Fibroblast of lung (primary cell): Measurements from ENCODE around the gene PPOX. TPM values are rescaled to one million over a fixed set of nuclear protein-coding genes. Genes with fewer than 3 reads are reported as not detected.
A peak's percentile ranks its signal among the peaks of the same experiment; 100 is the strongest.

Source experiments
- DNase-seq, 2 donors: peaks; one replicate each; pipeline versions ENCODE4 v3.0.0 to v3.0.0-alpha.2; 2010; ENCODE audit warnings: low read depth in 2 of 2
- H2AFZ ChIP-seq: 2 replicates; pipeline ENCODE4 v1.5.1; 2012; ENCODE audit warnings: low read length, control low read depth, inconsistent platforms
- H3K27ac ChIP-seq: 2 replicates; pipeline ENCODE4 v1.5.1; 2011; ENCODE audit warnings: low read length, control low read depth; ENCODE audit not compliant: insufficient read depth
- H3K27me3 ChIP-seq: 2 replicates; pipeline ENCODE4 v1.5.1; 2011; ENCODE audit warnings: mild to moderate bottlenecking, low read length; ENCODE audit not compliant: control insufficient read depth, insufficient read depth
- H3K36me3 ChIP-seq: 2 replicates; pipeline ENCODE4 v1.5.1; 2011; ENCODE audit warnings: low read length; ENCODE audit not compliant: control insufficient read depth, insufficient read depth
- H3K4me1 ChIP-seq: 2 replicates; pipeline ENCODE4 v1.5.1; 2011; ENCODE audit warnings: low read length; ENCODE audit not compliant: control insufficient read depth, insufficient read depth; ENCODE audit errors: extremely low read depth
- H3K4me2 ChIP-seq: 2 replicates; pipeline ENCODE4 v1.5.1; 2011; ENCODE audit warnings: low read length, control low read depth; ENCODE audit not compliant: insufficient read depth; ENCODE audit errors: extremely low read depth
- H3K4me3 ChIP-seq, 4 experiments: fragments of 200-600 bp in 1 of 4; sonication (generic) in 1 of 4; replicated peaks in 1 of 4; 2 replicates each; pipeline ENCODE4 v1.5.1; 2011 to 2016; ENCODE audit warnings: low read length in 4 of 4, low read depth in 3 of 4, mild to moderate bottlenecking in 3 of 4, control low read depth in 2 of 4, inconsistent platforms in 1 of 4, mixed read lengths in 1 of 4; ENCODE audit not compliant: insufficient read depth in 1 of 4; ENCODE audit errors: control extremely low read depth in 1 of 4
- H3K79me2 ChIP-seq: 2 replicates; pipeline ENCODE4 v1.5.1; 2012; ENCODE audit warnings: mild to moderate bottlenecking, low read length, inconsistent platforms; ENCODE audit not compliant: control insufficient read depth, insufficient read depth
- H3K9ac ChIP-seq: 2 replicates; pipeline ENCODE4 v1.5.1; 2011; ENCODE audit warnings: mild to moderate bottlenecking, low read length, control low read depth; ENCODE audit not compliant: insufficient read depth
- H3K9me3 ChIP-seq: 2 replicates; pipeline ENCODE4 v1.5.1; 2012; ENCODE audit warnings: low read depth, low read length; ENCODE audit not compliant: control insufficient read depth, insufficient read depth
- H4K20me1 ChIP-seq: 2 replicates; pipeline ENCODE4 v1.5.1; 2011; ENCODE audit warnings: low read length; ENCODE audit not compliant: control insufficient read depth, insufficient read depth; ENCODE audit errors: extremely low read depth
- EZH2 ChIP-seq: IDR thresholded peaks from 2 replicates; pipeline ENCODE4 v1.5.1; 2012; ENCODE audit warnings: low read length, control low read depth, mild to moderate bottlenecking; ENCODE audit errors: missing control alignments
- polyA plus RNA-seq, 2 donors: library from polyadenylated mRNA; depleted of rRNA in 1 of 2; stranded (reverse) in 1 of 2; unstranded in 1 of 2; fragments of >200 nt; gene quantifications; 2 replicates each; pipeline ENCODE4 v1.2.1, GENCODE V29; 2011 to 2012; ENCODE audit warnings: missing spikeins in 1 of 2
- total RNA-seq: library from RNA; depleted of rRNA; stranded (reverse); fragments of >200 nt; gene quantifications from 2 replicates; pipeline ENCODE4 v1.2.1, GENCODE V29; 2014
- TF ChIP-seq, protein P1 (sequence below), 2 donors: IDR thresholded peaks in 1 of 2; conservative IDR thresholded peaks in 1 of 2; 1 replicate in 1 of 2; 2 replicates in 1 of 2; pipeline ENCODE4 v1.5.1; 2011 to 2012; ENCODE audit warnings: low read length in 2 of 2, control low read depth in 1 of 2, inconsistent platforms in 1 of 2, low read depth in 1 of 2, mild to moderate bottlenecking in 1 of 2

Gene PPOX
- total and polyA plus RNA-seq, 2 donors (not counting 1 experiment from before 2014, with no cell fraction given): 5.6 to 12.2 TPM

DNA sequence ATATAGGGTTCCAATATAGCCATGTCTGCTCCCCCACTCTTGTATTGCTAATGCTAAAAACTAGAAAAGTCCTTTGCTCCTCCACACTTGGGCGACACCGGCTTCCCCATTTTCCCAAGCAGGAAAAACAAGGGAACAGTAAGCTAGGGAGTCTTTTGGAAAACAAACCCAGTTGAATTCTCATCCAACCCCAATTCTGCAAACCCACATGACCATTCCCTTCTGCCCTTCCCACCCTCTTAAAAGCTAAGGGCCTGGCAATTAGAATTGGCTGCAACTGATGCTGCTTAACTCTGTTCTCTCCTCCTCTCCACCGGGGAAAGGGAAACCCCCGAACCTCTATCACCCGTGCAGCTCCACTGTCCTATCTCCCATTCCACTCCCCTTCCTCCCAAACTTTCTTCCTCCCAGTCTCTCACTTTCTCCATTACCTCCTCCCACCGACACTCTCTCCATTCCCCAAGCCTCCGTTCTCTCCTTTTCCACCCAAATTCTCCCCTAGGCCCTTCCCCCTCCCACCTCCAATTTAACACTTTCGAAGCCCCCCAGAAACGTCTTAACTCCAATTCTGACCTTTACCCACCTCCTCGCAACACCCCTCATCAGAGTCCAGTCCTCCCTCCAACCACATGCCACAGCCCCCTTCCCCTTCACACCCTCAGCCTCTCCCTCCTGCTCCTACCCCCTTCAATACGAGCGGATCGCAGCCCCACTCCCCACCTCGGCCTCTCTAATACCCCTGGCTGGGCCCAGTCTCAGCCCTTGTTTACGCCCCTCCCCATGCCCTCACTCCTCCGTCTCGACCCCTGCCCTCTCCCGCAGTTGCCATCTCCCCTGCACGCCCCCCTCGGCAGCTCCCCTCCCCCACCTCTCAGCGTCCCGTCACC is 34.5 kb upstream of the PPOX start:
- H4K20me1 ChIP-seq: no peaks in the 10 kb centered on the region
- peaks cover 52% of the 10 kb centered on the region for H3K79me2 ChIP-seq
- H3K4me3 ChIP-seq: peak overlapping the region; percentile 84 to 96 (median 89)
- H3K9ac ChIP-seq: peak overlapping the region; percentile 96
- no peaks in the 10 kb centered on the region for H3K9me3 ChIP-seq
- H3K27ac ChIP-seq: peak overlapping the region; percentile 83
- H3K4me1 ChIP-seq: peaks cover 3% of the 10 kb centered on the region
- DNase-seq: peak; percentile 39 to 40
- H3K4me2 ChIP-seq: peak overlapping the region; percentile 67
- peak overlapping the region; percentile 43 for H2AFZ ChIP-seq
- H3K27me3 ChIP-seq: no peaks in the 10 kb centered on the region
- TF ChIP-seq, protein P1, sequence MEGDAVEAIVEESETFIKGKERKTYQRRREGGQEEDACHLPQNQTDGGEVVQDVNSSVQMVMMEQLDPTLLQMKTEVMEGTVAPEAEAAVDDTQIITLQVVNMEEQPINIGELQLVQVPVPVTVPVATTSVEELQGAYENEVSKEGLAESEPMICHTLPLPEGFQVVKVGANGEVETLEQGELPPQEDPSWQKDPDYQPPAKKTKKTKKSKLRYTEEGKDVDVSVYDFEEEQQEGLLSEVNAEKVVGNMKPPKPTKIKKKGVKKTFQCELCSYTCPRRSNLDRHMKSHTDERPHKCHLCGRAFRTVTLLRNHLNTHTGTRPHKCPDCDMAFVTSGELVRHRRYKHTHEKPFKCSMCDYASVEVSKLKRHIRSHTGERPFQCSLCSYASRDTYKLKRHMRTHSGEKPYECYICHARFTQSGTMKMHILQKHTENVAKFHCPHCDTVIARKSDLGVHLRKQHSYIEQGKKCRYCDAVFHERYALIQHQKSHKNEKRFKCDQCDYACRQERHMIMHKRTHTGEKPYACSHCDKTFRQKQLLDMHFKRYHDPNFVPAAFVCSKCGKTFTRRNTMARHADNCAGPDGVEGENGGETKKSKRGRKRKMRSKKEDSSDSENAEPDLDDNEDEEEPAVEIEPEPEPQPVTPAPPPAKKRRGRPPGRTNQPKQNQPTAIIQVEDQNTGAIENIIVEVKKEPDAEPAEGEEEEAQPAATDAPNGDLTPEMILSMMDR (conservative IDR thresholded peaks at IDR 0.05 in 1 of 2, IDR thresholded peaks at IDR 0.05 in 1 of 2; ENCODE audit: low read depth in 1 of 2, low read length in 2 of 2): no peak
- no peak for TF ChIP-seq EZH2
- peaks cover 12% of the 10 kb centered on the region for H3K36me3 ChIP-seq

DNA sequence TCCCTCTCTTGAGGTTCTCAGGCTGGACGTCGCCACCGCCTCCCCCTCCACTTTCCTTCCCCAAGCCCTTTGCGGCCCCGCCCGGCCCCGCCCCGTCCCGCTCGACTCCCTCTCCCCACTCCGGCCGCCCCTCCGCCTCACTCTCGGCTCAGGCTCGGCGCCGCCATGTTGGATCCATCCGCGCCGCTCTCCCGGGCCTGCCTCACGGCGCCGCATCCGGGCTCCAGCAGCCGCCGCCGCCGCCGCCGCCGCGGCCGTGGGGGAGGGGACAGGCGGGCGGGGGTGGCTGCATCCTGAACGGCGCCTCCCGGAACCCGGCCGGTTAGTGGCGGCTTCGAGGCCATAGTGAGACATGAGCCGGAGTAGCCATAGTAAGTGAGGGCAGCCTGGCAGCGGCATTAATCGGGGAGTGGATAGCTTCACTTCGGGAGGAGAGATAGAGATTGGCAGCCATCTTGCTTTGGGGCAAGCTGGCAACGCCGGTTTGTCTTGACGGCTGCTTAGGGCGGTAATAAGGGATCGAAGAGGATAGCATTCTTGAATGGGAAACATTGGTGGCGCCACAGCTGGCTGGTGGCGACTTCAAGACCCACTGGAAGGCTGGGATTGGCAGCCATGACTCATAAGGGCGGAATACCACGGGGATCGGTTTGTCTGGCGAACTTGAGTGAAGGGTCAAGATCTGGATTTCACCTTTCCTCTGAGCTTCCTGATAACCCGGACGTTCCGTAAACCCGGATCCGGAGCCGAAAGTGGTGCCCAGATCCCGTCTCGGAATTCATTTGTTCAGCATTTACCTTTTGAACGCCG is 33.6 kb upstream of the PPOX start, which contains the start of gene DEDD:
TSS of gene DEDD (minus strand) at position 258 of the 810 bp plus-strand sequence. CDS start 8,205 bp downstream, outside the sequence.
- peak within 1 kb of the TSS; percentile 86 for H3K4me2 ChIP-seq
- H3K9ac ChIP-seq: peak within 1 kb of the TSS; percentile 96
- peaks cover 12% of the 10 kb centered on the region for H3K36me3 ChIP-seq
- peaks cover 46% of the 10 kb centered on the region for H3K79me2 ChIP-seq
- H3K27ac ChIP-seq: peak within 1 kb of the TSS; percentile 83
- peaks cover 3% of the 10 kb centered on the region for H3K4me1 ChIP-seq
- no peak for TF ChIP-seq EZH2
- TF ChIP-seq, protein P1 (conservative IDR thresholded peaks at IDR 0.05 in 1 of 2, IDR thresholded peaks at IDR 0.05 in 1 of 2; ENCODE audit: low read depth in 1 of 2, low read length in 2 of 2): no peak
- H3K27me3 ChIP-seq: no peaks in the 10 kb centered on the region
- H4K20me1 ChIP-seq: no peaks in the 10 kb centered on the region
- H3K9me3 ChIP-seq: no peaks in the 10 kb centered on the region
- H3K4me3 ChIP-seq: peak within 1 kb of the TSS; percentile 84 to 99 (median 94)
- DNase-seq: peak; percentile 96 to 97
- H2AFZ ChIP-seq: peak within 1 kb of the TSS; percentile 90
